Psoas muscle (tissue), 8 donors: Measurements from ENCODE around the gene RNH1. TPM values are rescaled to one million over a fixed set of nuclear protein-coding genes. Genes with fewer than 3 reads are reported as not detected.

Source experiments
- ATAC-seq, 4 donors: fragments of 200-7000 bp; cut with Tn5 transposase; one replicate each; pipeline ENCODE4 v1.9.1; 2020; ENCODE audit warnings: moderate library complexity in 3 of 4, mild to moderate bottlenecking in 2 of 4
- DNase-seq, 2 donors: peaks; one replicate each; pipeline ENCODE4 v3.0.0-alpha.2; 2020
- H3K27ac ChIP-seq: fragments of 200-600 bp; one replicate; pipeline ENCODE4 v1.8.0; 2022
- H3K27me3 ChIP-seq, 3 donors: fragments of 200-600 bp in 1 of 3; one replicate each; pipeline versions ENCODE4 v1.6.1 to v1.8.0; 2013 to 2022; ENCODE audit warnings: low read length in 2 of 3, mild to moderate bottlenecking in 2 of 3, moderate library complexity in 1 of 3; ENCODE audit not compliant: insufficient read depth in 3 of 3
- H3K36me3 ChIP-seq, 2 donors: fragments of 200-600 bp in 1 of 2; one replicate each; pipeline versions ENCODE4 v1.6.1 to v1.8.0; 2013 to 2022; ENCODE audit warnings: low read depth in 1 of 2, mild to moderate bottlenecking in 1 of 2, moderate library complexity in 1 of 2; ENCODE audit not compliant: insufficient read depth in 1 of 2
- H3K4me1 ChIP-seq: fragments of 200-600 bp; one replicate; pipeline ENCODE4 v1.8.0; 2022
- H3K4me3 ChIP-seq: fragments of 200-600 bp; one replicate; pipeline ENCODE4 v1.8.0; 2022; ENCODE audit warnings: mild to moderate bottlenecking
- H3K9me3 ChIP-seq: fragments of 200-600 bp; one replicate; pipeline ENCODE4 v1.8.0; 2022
- CTCF ChIP-seq: fragments of 200-600 bp; IDR thresholded peaks from one replicate; pipeline ENCODE4 v1.8.0; 2022; ENCODE audit warnings: antibody characterized with exemption
- WGBS, 3 donors: extraction: QIAGEN DNeasy Blood & Tissue Kit; methylation state at CpG; one replicate each; pipeline versions ENCODE4 v1.1.6 to v1.1.7; 2013; 5-methylcytosine and 5-hydroxymethylcytosine counted together
- intact Hi-C, 2 donors: fragments of 100-400 bp; cut with DNase I; formaldehyde crosslinking; loops; one replicate each; pipeline versions ENCODE4 v1.11.0 to v1.14.2; 2022
- polyA plus RNA-seq, 3 donors: library from polyadenylated mRNA; stranded (reverse); fragments of 200-250 nt; gene quantifications; one replicate each; pipeline ENCODE4 v1.2.3, GENCODE V29; 2013
- total RNA-seq, 4 donors: library from RNA; stranded (reverse); fragmentation: NEBNext Ultra II Directional in 2 of 4; extraction: Animal tissue kit (Norgen Biotek cat#: 25700) in 2 of 4; gene quantifications; one replicate each; pipeline versions ENCODE4 v1.2.1 to v1.2.4, GENCODE V29; 2021 to 2023
- donor health status: healthy with polysubstance abuse.
- donor health status: DM: no; HTN: no; CAD: no; lungs with moderate emphysema.
- donor health status: Bipolar disorder and iron deficiency.
- donor health status: healthy.
- donor health status: DM: yes; HTN: yes; CAD: no.
- donor health status: DM: no; HTN: no; CAD: no.
- donor health status: DM: no; HTN: no; CAD: no.
- donor health status: DM: yes; HTN: yes; CAD: no.

Gene RNH1
- total and polyA plus RNA-seq, 7 donors, result 103 to 181 (median 106) TPM

- no peak overlapping the region for H3K27ac ChIP-seq
- DNase-seq (peak; percentile 16 to 48), ATAC-seq (no peak)
- peaks cover 30% of the 10 kb centered on the region for H3K4me1 ChIP-seq
- H3K27me3 ChIP-seq, result no peaks in the 10 kb centered on the region
- intact Hi-C loops, result loop anchor here (5.0 to 10.0 kb wide), 4 partner anchors 34 to 297 kb away; partner anchors contain the start of genes BET1L (in 1 of the 2), PSMD13 (in 1 of the 2), PTDSS2 (in 1 of the 2) and RIC8A (in 1 of the 2)
- no peaks in the 10 kb centered on the region for H3K9me3 ChIP-seq
- 84 to 92% (median 90%) methylated on average over 19 of the region's 19 CpGs for WGBS, 3 donors
- TF ChIP-seq CTCF, result no peak
- no peak overlapping the region for H3K4me3 ChIP-seq
- peaks cover 6 to 56% of the 10 kb centered on the region in 2 donors for H3K36me3 ChIP-seq
Measured at GRCh38 chr11:501683-502287, 5.3 kb downstream of the RNH1 start.

- Histone ChIP-seq H3K4me1 (peaks cover 30% of the 10 kb centered on the region), H3K4me3 (no peak overlapping the region), H3K36me3 (peaks cover 6 to 62% of the 10 kb centered on the region in 2 donors), H3K27me3 (no peaks in the 10 kb centered on the region), H3K9me3 (no peaks in the 10 kb centered on the region), H3K27ac (no peak overlapping the region)
- 90 to 91% (median 91%) methylated on average over 22 to 24 of the region's 24 CpGs for WGBS, 3 donors
- ATAC-seq (no peak), DNase-seq (peak in 1 of 2 donors; percentile 48)
- no peak for TF ChIP-seq CTCF
- intact Hi-C loops, result loop anchor here (5.0 to 10.0 kb wide), 4 partner anchors 34 to 296 kb away; partner anchors contain the start of genes BET1L (in 1 of the 2), PSMD13 (in 1 of the 2), PTDSS2 (in 1 of the 2) and RIC8A (in 1 of the 2)
Measured at GRCh38 chr11:501001-501682, 5.9 kb downstream of the RNH1 start.

GRCh38 chr11:499201-500076 is 7.6 kb downstream of the RNH1 start:
- no peak for TF ChIP-seq CTCF
- ATAC-seq (no peak), DNase-seq (peak; percentile 14 to 50)
- H3K27me3 ChIP-seq, result no peaks in the 10 kb centered on the region
- no peak overlapping the region for H3K4me3 ChIP-seq
- no peaks in the 10 kb centered on the region for H3K9me3 ChIP-seq
- H3K27ac ChIP-seq, result no peak overlapping the region
- 86 to 88% (median 88%) methylated on average over 23 to 24 of the region's 24 CpGs for WGBS, 3 donors
- peaks cover 14% of the 10 kb centered on the region for H3K4me1 ChIP-seq
- intact Hi-C loops, result loop anchor here (5.0 to 10.0 kb wide), 4 partner anchors 32 to 295 kb away; partner anchors contain the start of genes BET1L (in 1 of the 2), PSMD13 (in 1 of the 2), PTDSS2 (in 1 of the 2) and RIC8A (in 1 of the 2)
- peaks cover 9 to 79% of the 10 kb centered on the region in 2 donors for H3K36me3 ChIP-seq

- H3K4me1 ChIP-seq, result peaks cover 5% of the 10 kb centered on the region
- no peaks in the 10 kb centered on the region for H3K9me3 ChIP-seq
- no peaks in the 10 kb centered on the region for H3K27me3 ChIP-seq
- ATAC-seq, result no peak
- no peak overlapping the region for H3K27ac ChIP-seq
- peak; percentile 14 to 56 for DNase-seq
- intact Hi-C loops, result no loop called here
- peaks cover 9 to 88% of the 10 kb centered on the region in 2 donors for H3K36me3 ChIP-seq
- H3K4me3 ChIP-seq, result no peak overlapping the region
- WGBS, 3 donors, result 93 to 96% (median 94%) methylated on average over 35 to 39 of the region's 39 CpGs
- no peak for TF ChIP-seq CTCF
Measured at GRCh38 chr11:498297-499181, 8.5 kb downstream of the RNH1 start.
